ENCODE measurements around the gene HIPK4.

Gene HIPK4

DNA sequence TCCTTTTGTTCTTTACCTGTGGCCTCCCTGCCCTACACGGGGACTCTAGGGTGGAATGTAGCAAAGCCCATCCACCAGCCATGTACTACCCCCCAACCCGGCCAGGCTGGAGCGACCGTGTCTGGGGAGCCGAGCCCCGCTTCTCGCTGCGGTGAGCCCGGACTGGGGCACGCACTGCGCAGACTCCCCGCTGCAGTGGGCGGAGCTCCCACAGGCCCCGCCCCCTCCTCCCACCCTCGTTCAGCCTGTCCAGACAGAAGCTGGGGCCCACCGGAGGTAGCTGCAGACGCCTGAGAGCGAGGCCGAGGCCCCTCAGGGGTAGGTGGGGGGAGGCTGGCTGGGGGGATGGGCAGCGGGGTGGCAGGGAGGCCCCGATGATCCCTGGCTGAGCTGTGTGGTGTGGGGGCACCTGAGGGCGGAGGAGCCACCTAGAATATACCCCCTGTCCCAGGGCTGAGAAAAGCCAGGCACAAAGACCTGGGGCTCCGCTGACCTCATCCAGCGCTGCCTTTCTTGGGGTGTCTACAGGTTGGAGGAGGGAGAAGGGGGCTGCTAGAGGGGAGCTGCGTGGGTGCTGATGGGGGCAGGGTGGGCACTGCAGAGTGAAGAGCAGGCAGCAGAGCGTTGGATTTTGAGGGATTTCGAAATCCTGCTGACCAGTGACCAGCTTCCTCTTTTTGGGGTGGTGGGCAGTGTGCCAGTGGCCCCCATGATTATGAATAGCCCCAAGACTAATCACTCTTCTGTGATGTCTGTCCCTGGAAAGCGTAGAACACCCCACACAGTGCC is 24.2 kb downstream of the HIPK4 start:
- DNase-seq = no peak

DNA sequence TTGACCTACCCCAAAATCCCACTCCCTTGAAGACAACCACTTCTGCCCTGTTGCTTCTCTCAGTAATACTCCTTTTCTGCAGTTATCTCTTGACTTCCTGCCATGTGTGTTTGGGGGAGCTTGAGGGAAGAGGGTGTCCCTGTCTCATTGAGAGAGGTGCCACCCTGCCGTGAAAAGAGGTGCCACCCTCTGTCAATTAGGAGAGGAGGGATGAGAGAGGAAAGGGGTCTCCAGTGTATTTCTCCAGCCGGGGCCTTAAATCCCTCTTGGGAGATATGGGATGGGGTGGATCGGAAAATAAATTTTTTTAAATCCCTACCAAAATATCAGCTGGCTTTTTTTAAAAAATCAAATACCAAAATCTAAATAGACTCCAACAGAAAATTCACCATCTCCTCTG is 25.0 kb downstream of the HIPK4 start:
- DNase-seq = no peak

DNA sequence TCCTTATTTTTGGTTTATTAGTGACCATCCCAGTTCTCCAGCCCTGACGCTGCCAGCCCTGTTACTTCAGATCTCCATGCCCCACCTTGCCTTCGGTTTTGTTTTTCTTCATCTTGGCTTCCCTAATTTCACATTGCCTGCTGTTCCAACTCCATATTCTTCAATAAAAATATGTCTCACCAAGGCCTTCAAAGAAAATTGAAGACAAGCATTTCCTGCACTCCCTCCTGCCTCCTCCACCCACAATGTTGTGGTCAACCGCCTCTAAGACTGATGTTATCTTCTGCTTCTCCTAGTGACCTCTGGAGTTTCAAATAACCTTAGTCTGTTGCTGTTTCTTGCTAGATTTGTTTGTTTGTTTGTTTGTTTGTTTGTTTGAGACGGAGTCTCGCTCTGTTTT is 26.9 kb downstream of the HIPK4 start:
- DNase-seq = no peak

DNA sequence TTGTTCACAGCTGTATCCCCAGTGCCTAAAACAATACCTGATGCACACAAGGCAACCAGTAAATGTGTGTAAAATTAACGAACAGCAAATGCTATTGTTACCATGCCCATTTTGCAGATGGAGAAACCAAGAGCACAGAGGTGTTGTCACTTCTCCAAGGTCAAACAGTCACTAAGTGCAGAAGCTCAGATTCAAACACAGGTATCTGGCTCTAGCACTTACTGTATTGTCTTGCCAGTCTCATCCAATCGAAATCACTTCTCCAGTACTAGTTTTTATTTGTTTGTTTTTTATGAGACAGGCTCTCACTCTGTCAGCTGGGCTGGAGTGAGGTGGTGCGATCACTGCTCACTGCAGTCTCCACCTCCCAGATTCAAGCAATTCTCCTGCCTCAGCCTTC is 27.8 kb downstream of the HIPK4 start:
- DNase-seq = no peak

DNA sequence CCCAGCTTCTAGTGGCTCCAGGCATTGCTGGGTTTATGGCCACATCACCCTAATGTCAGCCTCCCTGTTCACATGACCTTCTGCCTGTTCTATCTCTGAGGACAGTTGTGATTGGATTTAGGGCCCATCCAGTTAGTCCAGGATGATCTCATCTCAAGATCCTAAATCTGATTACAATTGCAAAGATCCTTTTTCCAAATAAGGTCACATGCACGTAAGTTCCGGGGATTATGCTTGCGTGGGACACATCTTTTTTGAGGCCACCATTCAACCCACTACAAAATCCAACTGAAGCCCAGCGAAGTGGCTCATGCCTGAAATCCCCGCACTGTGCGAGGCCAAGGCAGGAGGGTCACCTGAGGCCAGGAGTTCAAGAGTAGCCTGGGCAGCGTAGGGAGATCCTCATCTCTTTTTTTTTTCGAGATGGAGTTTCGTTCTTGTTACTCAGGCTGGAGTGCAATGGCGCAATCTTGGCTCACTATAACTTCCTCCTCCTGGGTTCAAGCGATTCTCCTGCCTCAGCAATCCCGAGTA is 29.2 kb downstream of the HIPK4 start:
- no peak for DNase-seq

DNA sequence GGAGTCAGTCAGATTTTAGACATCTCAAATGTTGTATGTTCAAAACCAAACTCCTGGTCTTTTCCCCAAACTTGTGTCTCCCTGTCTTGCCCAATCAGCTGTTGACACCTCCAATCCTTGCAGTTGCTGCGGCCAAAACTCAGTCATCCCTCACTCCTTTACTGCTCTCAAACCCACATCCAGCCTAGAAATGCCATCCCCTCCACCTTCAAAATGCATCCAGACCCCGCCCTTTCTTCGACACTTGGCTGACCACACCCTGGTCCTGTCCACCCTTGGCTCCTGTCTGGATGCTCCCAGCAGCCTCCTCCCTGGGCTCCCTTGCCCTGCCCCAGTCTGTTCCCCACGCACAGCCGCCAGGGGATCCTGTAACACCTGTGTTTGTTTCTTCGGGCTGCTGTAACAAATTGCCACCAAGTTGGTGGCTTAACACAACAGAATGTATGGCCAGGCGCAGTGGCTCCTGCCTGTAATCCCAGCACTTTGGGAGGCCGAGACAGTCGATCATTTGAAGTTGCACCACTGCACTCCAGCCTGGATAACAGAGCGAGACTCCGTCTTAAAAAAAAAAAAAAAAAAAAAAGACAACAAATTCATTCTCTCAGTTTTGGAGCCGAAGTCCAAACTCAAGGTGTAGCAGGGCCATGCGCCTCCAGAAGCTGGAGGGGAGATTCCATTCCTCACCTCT is 29.8 kb downstream of the HIPK4 start:
- DNase-seq = no peak

DNA sequence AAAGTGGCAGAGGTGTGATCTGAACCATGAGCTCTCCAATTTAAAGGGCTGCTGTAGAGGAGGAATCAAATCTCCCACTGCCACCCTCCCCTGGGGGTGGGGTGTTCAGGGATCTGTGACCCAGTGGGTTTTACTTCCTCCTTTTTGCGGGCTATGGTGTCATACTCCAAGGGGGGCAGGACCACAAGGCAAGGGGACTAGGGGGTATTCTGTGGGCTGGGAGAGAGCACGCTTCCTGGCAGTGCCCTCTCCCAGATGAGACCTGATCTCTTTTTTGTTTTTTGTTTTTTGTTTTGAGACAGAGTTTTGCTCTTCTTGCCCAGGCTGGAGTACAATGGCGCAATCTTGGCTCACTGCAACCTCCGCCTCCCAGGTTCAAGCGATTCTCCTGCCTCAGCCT is 31.2 kb downstream of the HIPK4 start:
- no peak for DNase-seq

DNA sequence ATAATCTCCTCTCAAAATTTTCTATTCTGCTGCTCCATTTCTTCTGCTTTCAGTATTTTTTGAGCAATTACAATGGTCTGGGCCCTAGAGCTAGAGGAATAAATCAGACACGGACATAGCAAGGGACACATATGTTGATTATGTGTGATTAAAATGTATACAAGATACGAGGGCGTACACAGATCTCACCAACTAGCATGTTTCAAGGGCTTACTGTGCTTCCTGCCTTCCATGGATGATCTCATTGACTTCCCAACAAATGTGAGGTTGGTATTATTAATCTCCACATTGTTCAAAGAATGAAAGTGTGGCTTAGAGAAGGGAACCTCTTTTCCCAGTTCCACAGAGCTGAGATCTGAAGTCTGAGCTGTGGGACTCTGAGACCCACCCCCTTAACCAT is 32.3 kb downstream of the HIPK4 start:
- DNase-seq = no peak

DNA sequence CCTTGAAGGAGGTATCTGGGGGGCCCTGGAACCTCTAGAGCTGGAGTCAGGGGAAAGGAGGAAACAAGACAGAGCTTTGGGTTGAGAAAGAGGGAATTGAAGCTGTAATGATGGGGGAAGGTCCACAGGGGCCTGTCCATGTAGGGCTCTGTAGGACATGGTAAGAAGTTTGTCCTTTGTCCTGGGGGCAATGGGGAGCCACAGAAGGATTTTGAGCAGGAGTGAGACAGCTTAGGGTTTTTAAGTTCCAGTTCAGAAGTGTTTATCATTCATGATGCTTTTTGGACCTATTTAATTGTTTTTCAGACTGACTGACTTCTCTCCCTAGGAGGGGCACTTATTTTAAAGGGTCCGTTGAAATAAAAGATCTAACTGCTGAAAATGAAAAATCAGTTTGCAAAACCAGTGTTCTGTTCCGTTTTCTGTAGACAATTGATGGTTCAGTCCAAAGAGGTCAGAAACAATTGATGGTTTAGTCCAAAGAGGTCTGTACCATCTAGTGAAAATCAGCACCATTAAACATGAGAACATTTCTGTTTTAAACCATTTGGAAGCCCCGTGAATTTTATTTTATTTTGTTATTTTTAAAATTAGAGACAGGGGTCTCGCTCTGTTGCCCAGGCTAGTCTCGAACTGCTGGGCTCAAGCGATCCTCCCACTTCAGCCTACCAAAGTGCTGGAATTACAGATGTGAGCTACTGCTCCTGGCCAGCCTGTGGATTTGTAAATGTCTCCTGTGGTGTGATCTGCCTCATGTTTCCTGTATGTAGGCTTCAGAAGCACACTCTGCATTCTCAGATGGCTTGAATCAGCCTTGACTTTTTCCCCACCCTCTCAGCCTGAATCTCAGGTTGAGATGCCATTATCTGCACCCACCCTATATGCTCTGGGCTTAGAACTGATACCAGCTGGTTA is 33.0 kb downstream of the HIPK4 start:
- DNase-seq = no peak

DNA sequence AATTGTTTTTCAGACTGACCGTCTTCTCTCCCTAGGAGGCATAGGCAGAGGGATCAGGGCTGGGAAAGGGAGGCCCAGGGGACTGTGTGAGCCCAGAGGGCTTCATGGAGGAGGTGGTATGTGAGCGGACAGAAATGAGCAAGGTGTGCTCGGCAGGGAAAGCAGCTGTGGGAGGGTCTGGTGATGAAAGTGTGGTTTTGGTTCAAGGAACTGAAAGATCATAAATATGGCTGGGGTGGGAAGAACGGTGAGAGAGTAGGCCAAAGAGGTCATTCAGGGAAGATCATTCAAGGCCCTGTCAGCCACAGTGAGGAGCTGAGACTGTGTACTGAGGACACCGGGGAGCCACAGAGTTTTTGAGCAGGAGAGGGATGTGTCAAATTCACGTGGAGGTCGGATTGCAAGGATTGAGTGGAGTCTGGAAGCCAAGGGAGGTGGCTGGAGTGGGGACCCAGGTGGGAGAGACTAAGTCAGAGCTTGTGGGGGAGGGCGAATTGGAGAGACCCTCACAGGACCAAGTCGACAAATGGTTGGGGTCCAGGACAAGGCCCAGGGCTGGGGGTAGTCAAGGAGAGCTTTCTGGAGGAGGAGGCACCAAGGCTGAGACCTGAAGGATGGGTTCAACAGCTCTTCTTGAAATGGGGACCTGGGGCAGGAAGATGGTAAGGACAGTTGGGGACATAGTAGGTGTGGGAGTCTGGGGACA is 33.9 kb downstream of the HIPK4 start:
- DNase-seq = no peak

DNA sequence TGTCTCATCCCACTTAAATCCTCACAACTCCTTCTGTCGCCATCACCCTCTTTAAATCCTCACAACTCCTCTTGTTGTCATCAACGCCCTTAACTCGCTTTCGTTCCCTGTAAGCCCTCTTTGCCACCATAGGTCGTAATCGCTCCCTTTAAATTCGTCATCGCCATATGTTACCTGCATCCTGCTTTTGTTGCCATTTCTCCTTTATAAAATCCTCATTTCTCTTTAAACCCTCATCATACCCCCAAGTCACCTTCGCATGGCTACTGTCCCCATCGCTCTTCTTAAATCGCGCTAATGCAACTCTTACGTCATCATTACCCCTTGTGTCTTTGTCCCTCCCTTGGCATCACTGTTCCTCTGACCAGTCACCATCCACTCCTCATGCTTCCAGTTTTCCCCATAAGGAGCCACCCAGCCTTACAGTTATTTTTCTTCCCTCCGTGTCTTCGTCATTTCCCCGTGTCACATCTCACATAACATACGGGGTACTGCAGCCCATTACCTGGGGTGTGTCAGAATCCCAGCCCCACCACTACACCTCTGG is 40.9 kb downstream of the HIPK4 start:
- DNase-seq = no peak

DNA sequence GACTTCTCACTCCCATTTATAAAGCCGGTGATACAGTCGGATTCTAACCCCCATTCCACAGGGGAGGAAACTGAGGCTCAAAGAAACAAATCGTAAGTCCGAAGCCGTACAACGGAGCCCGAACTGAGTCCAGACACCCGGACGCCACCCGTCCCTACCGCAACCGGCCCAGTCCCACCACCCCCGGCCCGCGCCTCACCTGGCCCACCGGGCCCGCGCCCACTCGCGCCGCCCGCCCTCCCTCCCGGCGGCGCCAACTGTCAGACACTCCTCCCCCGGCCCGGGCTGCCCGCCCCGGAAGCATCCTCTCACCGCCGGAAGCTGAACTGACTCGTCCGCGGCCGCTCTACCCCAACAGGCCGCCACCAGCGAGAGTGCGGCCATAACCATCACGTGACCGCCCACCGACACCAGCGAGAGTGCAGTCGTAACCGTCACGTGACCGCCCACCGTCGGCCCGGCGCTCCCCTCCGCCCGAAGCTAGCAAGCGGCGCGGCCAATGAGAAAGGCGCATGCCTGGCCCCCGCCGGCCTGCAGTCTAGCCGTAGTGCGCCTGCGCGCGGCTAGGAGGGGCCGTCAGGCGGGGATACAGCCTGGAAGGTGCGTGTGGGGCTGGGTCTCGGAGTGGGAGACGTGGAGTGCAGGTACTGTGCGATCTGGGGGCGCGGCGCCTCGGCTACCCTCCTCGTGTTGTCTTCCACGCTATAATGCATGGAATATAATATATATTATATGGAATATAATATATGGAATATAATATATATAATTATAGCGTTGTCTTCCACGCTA is 41.7 kb downstream of the HIPK4 start, which contains the start of the genes C19orf47 and PLD3:
Gene C19orf47 (minus strand): TSS at position 273 of the 789 bp plus-strand sequence. CDS start 6,540 bp downstream, outside the sequence.
Gene PLD3 (plus strand): TSS at position 571 of the 789 bp plus-strand sequence. CDS start 17,789 bp downstream, outside the sequence.
- DNase-seq = peak; percentile 98

DNA sequence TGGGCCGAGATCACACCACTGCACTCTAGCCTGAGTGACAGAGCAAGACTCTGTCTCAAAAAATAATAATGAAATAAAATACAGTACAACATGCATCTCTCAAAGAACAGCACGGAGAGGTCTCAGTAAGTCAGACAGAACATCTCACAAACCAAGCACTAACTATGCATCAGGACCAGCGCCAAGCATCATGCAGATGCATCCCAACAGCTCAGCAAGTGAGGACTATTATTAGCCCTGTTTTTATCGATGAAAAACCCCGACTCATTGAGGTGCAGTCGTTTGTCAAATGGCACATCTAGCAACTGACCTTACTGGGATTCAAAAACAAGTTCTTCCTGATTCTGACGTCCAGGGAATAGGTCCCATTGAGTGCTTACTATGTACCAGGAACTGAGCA is 45.6 kb downstream of the HIPK4 start:
- DNase-seq = no peak

DNA sequence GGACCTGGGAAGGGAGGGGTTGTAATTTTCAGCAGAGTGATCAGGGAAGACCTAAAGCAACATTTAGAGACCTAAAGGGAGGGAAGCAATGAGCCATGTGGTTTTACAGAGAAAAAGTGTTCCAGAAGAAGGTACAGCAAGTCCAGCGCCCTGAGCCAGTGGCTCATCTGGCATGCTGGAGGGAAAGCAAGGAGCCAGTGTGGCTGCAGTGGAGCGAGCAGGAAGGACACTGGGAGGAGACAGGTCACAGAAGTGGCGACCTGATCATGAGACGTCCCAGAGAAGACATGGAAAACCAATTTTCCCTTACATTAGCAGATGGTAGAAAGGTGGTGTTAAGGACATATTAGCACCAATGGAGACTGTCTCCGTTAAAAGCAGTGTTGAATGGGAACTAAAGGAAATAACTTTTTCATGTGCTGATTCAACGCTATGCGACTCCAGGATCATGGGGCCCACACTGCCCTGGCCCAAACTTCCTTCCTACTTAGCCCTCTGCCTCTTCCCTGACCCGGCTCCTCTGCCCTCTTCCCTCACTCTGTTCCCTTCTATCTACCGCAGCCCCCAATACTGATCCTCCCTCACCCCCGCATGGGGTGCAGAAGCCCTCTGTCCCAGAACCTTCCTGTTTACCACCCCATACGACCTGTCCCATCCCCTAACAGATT is 47.2 kb downstream of the HIPK4 start:
- DNase-seq = no peak

DNA sequence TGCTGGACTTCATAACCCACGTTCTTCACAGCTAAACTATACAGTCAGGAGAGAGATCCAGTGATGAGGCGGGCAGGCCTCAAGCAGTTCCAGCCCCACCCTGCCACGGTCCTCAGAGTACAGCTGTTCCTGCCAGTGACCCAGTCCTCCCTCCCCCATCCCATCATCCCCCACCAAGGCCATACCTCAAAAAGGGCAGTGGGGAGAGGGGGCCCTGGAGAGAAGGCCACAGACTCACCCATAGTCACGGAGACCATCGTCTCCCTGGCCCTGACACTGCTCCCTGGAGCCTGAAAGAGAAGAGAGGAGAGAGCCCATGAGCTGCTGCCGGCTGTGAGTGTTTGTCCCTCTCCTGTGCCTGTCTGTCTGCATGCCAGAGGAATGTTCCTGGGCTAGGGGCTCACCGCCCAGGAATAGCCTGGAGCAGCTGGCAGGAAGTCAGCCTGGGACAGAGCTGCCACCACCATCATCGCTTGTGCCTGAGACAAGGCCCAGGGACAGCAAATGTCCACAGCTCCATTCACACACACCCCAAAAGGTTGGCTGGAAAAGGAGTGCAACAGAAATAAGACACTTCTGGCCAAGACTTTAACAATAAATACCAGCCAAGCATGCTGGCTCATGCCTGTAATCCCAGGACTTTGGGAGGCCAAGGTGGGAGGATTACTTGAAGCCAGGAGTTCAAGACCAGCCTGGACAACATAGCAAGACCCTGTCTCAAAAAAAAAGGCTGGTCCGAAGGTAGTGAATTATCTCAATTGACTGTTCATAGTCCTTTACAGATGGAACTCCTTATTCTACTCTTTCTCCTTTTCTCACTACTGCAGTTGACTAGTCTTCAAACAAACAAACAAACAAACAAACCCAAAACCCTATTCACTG is 48.1 kb downstream of the HIPK4 start:
- DNase-seq = no peak

DNA sequence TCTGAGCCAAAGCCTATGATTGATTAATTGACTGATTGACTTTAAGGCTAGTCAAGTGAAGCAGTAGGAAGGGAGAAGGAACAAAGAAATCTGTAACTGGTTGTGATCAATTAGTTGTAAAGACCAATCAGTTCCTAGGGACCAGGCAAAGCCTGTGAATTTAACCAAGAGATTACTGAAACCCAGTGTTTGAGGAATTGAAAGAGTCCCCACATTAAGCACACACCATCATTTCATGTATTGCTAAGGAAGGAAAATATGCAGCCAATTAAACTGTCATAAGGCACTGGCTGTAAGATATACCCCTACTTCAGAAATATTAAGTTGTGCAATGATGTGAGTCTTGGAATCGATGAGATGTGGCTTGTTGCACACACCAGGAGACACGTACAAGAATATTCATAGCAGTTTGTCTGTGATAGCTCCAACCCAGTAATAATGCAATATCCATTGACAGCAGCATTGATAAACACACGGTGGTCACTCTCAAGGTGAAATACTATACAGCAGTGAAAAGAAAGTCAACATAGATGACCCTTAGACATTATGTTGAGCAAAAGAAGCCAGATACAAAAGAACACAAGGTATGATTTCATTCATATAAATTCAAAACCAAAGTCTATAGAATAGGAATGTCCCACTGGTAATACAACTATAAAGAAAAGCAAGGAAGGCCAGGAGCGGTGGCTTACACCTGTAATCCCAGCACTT is 50.8 kb downstream of the HIPK4 start:
- DNase-seq = no peak

DNA sequence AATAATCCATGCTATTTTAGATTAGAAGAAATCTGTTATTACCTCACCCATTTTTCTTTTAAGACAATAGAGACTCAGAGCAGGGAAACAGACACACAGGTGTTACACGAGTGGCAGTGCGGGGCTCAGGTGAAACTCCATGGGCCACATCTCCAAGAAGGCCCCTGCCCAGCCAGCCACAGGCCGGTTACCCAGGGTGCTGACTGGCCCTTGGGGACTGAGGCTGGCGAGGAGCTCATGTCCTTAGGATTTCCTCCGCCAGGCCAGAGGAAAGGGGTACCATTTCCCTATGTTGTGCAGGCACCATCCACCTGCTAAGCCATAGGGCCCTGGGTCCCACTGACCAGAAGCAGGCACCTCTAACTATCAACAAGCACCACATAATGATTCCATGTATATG is 52.4 kb downstream of the HIPK4 start:
- no peak for DNase-seq

DNA sequence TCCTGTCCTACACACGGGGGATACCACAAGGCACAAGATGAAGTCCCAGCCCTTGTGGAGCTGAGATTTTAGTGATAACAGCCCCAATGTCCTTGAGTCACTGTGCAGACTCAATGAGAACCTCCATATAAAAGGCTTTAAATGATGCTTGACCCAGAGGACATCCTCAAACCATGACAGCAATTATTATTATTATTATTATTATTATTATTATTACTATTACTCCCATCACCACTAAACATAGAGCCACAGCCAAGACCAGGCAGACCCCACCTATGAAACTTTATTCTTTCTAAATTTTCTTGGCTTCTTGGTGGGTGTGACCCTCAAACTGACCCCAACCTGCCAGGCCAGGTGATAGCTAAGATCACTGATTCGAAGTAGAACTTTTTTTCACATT is 52.9 kb downstream of the HIPK4 start:
- DNase-seq = no peak

DNA sequence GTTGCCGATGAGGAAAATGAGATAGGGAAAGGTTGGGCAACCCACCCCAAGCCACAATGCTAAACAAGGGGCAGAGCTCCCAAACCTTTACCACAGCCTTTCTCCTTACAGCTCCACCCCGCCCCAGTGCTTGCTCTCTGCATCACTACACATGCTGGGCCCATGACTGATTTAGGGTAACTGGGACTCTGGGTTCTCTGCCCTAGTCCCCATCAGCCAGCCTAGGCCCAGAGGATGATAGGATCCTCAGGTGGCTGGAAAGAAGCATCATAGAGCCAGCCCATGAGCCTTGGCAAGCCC is 53.4 kb downstream of the HIPK4 start:
- no peak for DNase-seq
